HTR-8/SVneo (cell line): ENCODE data around the gene KCNG2.

Experiments
- DNase-seq: peaks from one replicate; pipeline ENCODE4 v3.0.0; 2011; ENCODE audit warnings: low spot score, mixed read lengths; ENCODE audit not compliant: insufficient read length
- FAIRE-seq: peaks from 2 replicates; lab custom pipeline; 2011; peaks lifted over from hg19 to GRCh38; lab: Jason Lieb, UNC

KCNG2 gene

DNA sequence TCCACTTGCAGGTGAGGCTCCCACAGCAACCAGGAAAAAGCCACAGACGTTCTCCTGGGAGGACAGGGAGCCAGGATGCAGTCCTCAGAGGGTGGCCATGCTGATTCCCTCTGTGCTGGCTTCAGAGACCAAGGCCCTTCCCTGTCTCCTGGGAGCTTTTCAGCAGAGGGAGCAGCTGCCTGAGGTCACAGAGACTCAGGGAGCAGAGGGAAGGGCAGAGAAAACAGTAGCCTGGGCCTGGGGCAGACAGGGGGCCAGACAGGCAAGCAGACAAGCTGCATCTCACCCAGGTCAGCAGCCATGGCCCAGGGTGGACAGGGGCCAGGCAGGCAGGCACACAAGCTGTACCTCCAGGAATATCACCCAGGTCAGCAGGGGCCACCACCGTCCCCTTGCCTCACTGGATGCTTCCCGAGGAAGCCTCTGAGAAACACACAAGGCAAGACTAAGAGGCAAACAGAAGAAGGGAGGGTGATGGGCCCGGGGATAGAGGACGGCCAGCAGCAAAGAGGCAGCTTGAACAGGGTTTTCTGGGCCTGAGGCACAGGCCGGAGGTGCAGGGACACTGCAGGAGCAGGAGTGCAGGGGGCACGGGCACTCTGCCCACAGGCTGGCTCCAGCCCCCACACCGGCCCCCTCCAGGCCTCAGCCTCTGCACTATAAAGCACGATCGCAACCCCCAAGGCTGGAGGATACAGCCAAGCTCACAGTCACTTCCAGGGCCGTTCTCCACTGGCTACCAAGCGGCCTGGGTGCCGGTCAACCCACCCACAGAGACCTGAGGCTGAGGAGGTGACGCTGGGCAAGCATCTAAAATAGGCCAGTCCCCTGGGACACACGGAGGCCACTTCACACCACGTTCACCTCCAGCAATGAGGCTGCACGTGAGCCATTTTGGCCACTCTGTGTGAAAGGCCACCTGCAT is 147.6 kb downstream of the KCNG2 start:
- FAIRE-seq: no peak

GRCh38 chr18:79947054-79947755 is 149.5 kb downstream of the KCNG2 start:
- FAIRE-seq (no peak), DNase-seq (no peak)

More for the DNA sequence above, 147.6 kb downstream of the KCNG2 start:
- no peak for DNase-seq

DNA sequence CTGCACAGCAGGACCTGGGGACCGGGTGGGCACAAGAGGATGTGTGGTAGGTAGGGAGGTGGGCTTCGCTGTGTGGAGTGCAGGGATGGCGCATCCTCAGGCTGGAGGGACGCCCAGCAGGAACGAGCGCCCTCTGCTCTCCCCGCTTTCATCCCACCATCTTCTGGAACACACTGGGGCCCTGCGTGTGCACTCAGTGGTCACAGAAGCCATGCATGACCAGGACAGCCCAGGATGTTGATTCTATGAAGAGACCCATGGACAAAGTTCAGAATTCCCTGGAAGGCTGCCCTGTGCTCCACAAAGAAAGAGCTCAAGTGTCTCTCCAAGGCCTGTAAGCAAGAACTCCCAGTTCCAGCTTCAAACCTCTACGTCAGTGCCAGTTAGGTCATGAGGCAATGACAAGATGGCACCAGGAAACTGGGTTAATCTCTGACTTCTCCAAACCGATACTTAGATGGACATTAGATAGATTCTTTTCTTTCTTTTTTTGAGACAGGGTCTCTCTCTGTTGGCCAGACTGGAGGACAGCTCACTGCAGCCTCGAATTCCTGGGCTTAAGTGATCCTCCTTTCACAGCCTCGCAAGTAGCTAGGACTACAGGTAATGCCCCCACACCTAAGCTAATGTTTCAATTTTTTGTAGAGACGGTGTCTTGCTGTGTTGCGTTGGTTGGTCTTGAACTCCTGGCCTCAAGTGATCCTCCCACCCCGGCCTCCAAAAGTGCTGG is 150.3 kb downstream of the KCNG2 start:
- FAIRE-seq: no peak
- no peak for DNase-seq

GRCh38 chr18:79948719-79949411 is 151.1 kb downstream of the KCNG2 start:
- DNase-seq: no peak
- FAIRE-seq: no peak
